Measurements from ENCODE around the gene SCCPDH.
"Not testable (repeated sequence)": the region's sequence is repeated elsewhere in the genome, so short reads cannot be mapped to it uniquely, and the experiment has no call there.

The SCCPDH gene

DNA sequence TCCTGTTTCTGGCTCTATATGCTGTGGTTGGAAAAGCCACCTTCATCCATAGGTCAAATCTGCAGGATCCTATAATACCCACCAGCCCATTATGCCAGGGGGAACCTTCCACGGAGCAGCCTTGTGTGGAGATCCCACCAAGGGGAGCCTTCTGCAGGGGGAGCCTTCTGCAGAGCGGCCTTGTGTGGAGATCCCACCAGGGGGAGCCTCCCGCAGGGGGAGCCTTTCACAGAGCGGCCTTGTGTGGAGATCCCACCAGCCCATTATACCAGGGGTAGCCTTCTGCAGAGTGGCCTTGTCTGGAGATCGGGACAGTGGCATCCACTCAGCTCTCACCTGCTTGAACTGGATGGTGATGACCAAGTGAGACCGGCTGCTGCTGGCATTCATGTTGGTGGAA lies 85.3 kb downstream of the SCCPDH start (continued):
- TF ChIP-seq ZNF121 (tag by site-specific recombination; IDR thresholded peaks at IDR 0.05) (no peak), ZNF2 (tag by site-specific recombination; IDR thresholded peaks at IDR 0.05) (no peak), WT1 (tag by site-specific recombination; IDR thresholded peaks at IDR 0.05) (no peak), HOXD13 (CRISPR knock-in tag; IDR thresholded peaks at IDR 0.05; ENCODE audit: borderline replicate concordance) (no peak)
- TF ChIP-seq, protein P1, sequence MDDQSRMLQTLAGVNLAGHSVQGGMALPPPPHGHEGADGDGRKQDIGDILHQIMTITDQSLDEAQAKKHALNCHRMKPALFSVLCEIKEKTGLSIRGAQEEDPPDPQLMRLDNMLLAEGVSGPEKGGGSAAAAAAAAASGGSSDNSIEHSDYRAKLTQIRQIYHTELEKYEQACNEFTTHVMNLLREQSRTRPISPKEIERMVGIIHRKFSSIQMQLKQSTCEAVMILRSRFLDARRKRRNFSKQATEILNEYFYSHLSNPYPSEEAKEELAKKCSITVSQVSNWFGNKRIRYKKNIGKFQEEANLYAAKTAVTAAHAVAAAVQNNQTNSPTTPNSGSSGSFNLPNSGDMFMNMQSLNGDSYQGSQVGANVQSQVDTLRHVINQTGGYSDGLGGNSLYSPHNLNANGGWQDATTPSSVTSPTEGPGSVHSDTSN (CRISPR knock-in tag; IDR thresholded peaks at IDR 0.05), result no peak
- TF ChIP-seq, protein P2, sequence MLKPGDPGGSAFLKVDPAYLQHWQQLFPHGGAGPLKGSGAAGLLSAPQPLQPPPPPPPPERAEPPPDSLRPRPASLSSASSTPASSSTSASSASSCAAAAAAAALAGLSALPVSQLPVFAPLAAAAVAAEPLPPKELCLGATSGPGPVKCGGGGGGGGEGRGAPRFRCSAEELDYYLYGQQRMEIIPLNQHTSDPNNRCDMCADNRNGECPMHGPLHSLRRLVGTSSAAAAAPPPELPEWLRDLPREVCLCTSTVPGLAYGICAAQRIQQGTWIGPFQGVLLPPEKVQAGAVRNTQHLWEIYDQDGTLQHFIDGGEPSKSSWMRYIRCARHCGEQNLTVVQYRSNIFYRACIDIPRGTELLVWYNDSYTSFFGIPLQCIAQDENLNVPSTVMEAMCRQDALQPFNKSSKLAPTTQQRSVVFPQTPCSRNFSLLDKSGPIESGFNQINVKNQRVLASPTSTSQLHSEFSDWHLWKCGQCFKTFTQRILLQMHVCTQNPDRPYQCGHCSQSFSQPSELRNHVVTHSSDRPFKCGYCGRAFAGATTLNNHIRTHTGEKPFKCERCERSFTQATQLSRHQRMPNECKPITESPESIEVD (tag by site-specific recombination; IDR thresholded peaks at IDR 0.05), result no peak

- Histone ChIP-seq H3K4me3 (ENCODE audit: low read depth, low read length) (no peak overlapping the region), H3K9me3 (ENCODE audit: control insufficient read depth, insufficient read depth, low read depth, low read length) (no peaks in the 10 kb centered on the region), H3K36me3 (ENCODE audit: control insufficient read depth in 2 of 2, insufficient read depth in 1 of 2, low read length in 2 of 2) (no peaks in the 10 kb centered on the region), H3K27ac (ENCODE audit: extremely low read depth, low read depth, low read length) (no peak overlapping the region), H3K4me1 (ENCODE audit: control insufficient read depth, insufficient read depth, low read length) (no peaks in the 10 kb centered on the region)
- POLR2A ChIA-PET, result no interaction called here
- TF ChIP-seq IKZF3 (tag by site-specific recombination; IDR thresholded peaks at IDR 0.05) (no peak), ELK4 (IDR thresholded peaks at IDR 0.05; ENCODE audit: borderline replicate concordance, low read depth, low read length) (no peak)
- CTCF ChIA-PET, result no interaction called here
These were observed 87.8 kb downstream of the SCCPDH start for GRCh38 chr1:246811985-246812384.

DNA sequence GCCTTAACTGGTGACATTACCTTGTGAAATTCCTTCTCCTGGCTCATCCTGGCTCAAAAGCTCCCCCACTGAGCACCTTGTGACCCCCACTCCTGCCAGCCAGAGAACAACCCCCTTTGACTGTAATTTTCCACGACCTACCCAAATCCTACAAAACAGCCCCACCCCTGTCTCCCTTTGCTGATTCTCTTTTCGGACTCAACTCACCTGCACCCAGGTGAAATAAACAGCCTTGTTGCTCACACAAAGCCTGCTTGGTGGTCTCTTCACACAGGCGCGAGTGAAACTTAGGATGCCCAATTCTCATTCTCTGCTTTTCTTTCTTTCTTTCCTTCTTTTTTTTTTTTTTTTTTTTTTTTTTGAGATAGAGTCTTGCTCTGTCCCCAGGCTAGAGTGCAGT lies 89.1 kb downstream of the SCCPDH start:
- H3K27ac ChIP-seq (ENCODE audit: extremely low read depth, low read depth, low read length); H3K4me3 ChIP-seq (ENCODE audit: low read depth, low read length); H3K9me3 ChIP-seq (ENCODE audit: control insufficient read depth, insufficient read depth, low read depth, low read length); CTCF ChIA-PET; H3K36me3 ChIP-seq (ENCODE audit: control insufficient read depth in 2 of 2, insufficient read depth in 1 of 2, low read length in 2 of 2); H3K4me1 ChIP-seq (ENCODE audit: control insufficient read depth, insufficient read depth, low read length); POLR2A ChIA-PET: not testable (repeated sequence)

- Histone ChIP-seq H3K36me3 (ENCODE audit: control insufficient read depth in 2 of 2, insufficient read depth in 1 of 2, low read length in 2 of 2) (no peaks in the 10 kb centered on the region), H3K4me1 (ENCODE audit: control insufficient read depth, insufficient read depth, low read length) (no peaks in the 10 kb centered on the region), H3K27ac (ENCODE audit: extremely low read depth, low read depth, low read length) (no peak overlapping the region), H3K4me3 (ENCODE audit: low read depth, low read length) (no peak overlapping the region), H3K9me3 (ENCODE audit: control insufficient read depth, insufficient read depth, low read depth, low read length) (no peaks in the 10 kb centered on the region)
- POLR2A ChIA-PET, result no interaction called here
- CTCF ChIA-PET, result no interaction called here
- no peak for TF ChIP-seq ZNF521 (tag by site-specific recombination; IDR thresholded peaks at IDR 0.05)
- no peak for TF ChIP-seq ZNF596 (tag by site-specific recombination; IDR thresholded peaks at IDR 0.05)
- no peak for TF ChIP-seq TCF7L2 (IDR thresholded peaks at IDR 0.05; ENCODE audit: borderline replicate concordance, low read depth, low read length)
- no peak for TF ChIP-seq ZNF664 (tag by site-specific recombination; IDR thresholded peaks at IDR 0.05)
- no peak for TF ChIP-seq ZNF501 (tag by site-specific recombination; IDR thresholded peaks at IDR 0.05)
- no peak for TF ChIP-seq ZNF561 (tag by site-specific recombination; IDR thresholded peaks at IDR 0.05; ENCODE audit: borderline replicate concordance)
- TF ChIP-seq ZNF133 (tag by site-specific recombination; IDR thresholded peaks at IDR 0.05), result no peak
- TF ChIP-seq ZNF830 (tag by site-specific recombination; IDR thresholded peaks at IDR 0.05; ENCODE audit: low read depth), result no peak
- TF ChIP-seq, protein P3, sequence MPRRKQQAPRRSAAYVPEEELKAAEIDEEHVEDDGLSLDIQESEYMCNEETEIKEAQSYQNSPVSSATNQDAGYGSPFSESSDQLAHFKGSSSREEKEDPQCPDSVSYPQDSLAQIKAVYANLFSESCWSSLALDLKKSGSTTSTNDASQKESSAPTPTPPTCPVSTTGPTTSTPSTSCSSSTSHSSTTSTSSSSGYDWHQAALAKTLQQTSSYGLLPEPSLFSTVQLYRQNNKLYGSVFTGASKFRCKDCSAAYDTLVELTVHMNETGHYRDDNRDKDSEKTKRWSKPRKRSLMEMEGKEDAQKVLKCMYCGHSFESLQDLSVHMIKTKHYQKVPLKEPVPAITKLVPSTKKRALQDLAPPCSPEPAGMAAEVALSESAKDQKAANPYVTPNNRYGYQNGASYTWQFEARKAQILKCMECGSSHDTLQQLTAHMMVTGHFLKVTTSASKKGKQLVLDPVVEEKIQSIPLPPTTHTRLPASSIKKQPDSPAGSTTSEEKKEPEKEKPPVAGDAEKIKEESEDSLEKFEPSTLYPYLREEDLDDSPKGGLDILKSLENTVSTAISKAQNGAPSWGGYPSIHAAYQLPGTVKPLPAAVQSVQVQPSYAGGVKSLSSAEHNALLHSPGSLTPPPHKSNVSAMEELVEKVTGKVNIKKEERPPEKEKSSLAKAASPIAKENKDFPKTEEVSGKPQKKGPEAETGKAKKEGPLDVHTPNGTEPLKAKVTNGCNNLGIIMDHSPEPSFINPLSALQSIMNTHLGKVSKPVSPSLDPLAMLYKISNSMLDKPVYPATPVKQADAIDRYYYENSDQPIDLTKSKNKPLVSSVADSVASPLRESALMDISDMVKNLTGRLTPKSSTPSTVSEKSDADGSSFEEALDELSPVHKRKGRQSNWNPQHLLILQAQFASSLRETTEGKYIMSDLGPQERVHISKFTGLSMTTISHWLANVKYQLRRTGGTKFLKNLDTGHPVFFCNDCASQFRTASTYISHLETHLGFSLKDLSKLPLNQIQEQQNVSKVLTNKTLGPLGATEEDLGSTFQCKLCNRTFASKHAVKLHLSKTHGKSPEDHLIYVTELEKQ (tag by site-specific recombination; IDR thresholded peaks at IDR 0.05; ENCODE audit: borderline replicate concordance), result no peak
- TF ChIP-seq ZNF660 (tag by site-specific recombination; IDR thresholded peaks at IDR 0.05), result no peak
- TF ChIP-seq TRIM28 (IDR thresholded peaks at IDR 0.05; ENCODE audit: borderline replicate concordance, low read length), result no peak
These were observed 90.7 kb downstream of the SCCPDH start for GRCh38 chr1:246814890-246815289.

All from HEK293 (cell line).